Measurements from ENCODE around the gene CTCF. TPM values are rescaled to one million over a fixed set of nuclear protein-coding genes. Genes with fewer than 3 reads are reported as not detected.

The CTCF gene
- total RNA-seq, 2 donors from 2014 or later: 61.3 to 74.6 TPM

DNA sequence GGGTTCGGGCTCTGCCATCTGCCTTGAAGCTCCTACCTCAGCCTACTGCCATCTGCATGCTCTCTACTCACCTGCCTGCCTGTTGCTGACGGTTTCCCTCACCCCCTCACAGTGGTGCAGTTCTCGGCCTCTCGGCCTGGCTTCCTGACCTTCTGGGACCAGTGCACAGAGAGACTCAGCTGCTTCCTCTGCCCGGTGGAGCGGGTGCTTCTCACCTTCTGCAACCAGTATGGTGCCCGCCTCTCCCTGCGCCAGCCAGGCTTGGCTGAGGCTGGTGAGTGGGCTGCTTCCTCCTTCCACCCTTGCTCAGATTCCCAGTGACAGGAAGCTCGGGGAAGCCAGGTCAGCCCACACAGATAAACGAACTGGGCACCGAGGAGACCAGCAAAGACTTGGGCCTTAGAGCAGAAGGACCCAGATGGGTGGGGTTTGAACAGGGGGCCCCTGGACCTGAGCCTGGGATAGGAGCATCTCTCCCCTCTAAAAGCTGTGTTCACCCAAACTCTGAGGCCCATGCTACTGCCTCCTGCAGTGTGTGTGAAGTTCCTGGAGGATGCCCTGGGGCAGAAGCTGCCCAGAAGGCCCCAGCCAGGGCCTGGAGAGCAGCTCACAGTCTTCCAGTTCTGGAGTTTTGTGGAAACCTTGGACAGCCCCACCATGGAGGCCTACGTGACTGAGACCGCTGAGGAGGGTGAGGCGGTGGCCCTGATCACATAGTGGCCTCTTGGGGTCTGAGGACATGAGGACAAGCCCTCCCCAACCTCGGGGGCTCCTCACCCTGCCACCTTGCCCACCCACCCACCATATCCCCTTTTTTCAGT, 17.3 kb upstream of the CTCF start:
- TF ChIP-seq, protein P1, sequence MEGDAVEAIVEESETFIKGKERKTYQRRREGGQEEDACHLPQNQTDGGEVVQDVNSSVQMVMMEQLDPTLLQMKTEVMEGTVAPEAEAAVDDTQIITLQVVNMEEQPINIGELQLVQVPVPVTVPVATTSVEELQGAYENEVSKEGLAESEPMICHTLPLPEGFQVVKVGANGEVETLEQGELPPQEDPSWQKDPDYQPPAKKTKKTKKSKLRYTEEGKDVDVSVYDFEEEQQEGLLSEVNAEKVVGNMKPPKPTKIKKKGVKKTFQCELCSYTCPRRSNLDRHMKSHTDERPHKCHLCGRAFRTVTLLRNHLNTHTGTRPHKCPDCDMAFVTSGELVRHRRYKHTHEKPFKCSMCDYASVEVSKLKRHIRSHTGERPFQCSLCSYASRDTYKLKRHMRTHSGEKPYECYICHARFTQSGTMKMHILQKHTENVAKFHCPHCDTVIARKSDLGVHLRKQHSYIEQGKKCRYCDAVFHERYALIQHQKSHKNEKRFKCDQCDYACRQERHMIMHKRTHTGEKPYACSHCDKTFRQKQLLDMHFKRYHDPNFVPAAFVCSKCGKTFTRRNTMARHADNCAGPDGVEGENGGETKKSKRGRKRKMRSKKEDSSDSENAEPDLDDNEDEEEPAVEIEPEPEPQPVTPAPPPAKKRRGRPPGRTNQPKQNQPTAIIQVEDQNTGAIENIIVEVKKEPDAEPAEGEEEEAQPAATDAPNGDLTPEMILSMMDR (conservative IDR thresholded peaks at IDR 0.05): no peak
- WGBS, 2 experiments (ENCODE audit: insufficient coverage in 1 of 2, insufficient read length in 1 of 2): 91% methylated on average over 8 to 15 of the region's 15 CpGs
- Histone ChIP-seq H3K4me3 (ENCODE audit: low read length) (no peak overlapping the region), H3K27ac (ENCODE audit: low read depth, low read length) (no peak overlapping the region), H3K4me1 (ENCODE audit: control insufficient read depth, insufficient read depth, low read length) (no peaks in the 10 kb centered on the region), H3K9me3 (ENCODE audit: control insufficient read depth, low read length) (no peaks in the 10 kb centered on the region), H3K36me3 (ENCODE audit: control insufficient read depth, insufficient read depth, low read length) (peaks cover 52% of the 10 kb centered on the region), H3K9ac (ENCODE audit: extremely low read depth, low read length, poor library complexity, severe bottlenecking) (no peak overlapping the region), H3K27me3 (ENCODE audit: control insufficient read depth, insufficient read depth, low read length, poor library complexity, severe bottlenecking) (no peaks in the 10 kb centered on the region)
- Mint-ChIP-seq H3K4me3 (no peak overlapping the region), H3K9me3 (no peaks in the 10 kb centered on the region), H3K4me1 (no peaks in the 10 kb centered on the region), H3K27me3 (ENCODE audit: insufficient read depth) (peaks cover 5% of the 10 kb centered on the region), H3K27ac (no peak overlapping the region), H3K36me3 (ENCODE audit: low read depth) (peaks cover 41% of the 10 kb centered on the region)
- no peak for DNase-seq

DNA sequence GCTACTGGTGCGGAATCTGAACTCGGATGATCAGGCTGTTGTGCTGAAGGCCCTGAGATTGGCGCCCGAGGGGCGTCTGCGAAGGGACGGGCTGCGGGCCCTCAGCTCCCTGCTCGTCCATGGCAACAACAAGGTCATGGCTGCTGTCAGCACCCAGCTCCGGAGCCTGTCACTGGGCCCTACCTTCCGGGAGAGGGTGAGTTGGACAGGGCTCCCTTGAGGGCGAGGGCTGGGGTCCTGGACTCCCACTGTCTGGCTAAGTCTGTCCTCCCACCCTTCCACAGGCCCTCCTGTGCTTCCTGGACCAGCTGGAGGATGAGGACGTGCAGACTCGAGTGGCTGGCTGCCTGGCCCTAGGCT, 16.7 kb upstream of the CTCF start:
- TF ChIP-seq, protein P1 (conservative IDR thresholded peaks at IDR 0.05): no peak
- Mint-ChIP-seq H3K9me3 (no peaks in the 10 kb centered on the region), H3K4me1 (no peaks in the 10 kb centered on the region), H3K36me3 (ENCODE audit: low read depth) (peaks cover 35% of the 10 kb centered on the region), H3K4me3 (no peak overlapping the region), H3K27ac (no peak overlapping the region), H3K27me3 (ENCODE audit: insufficient read depth) (peaks cover 2% of the 10 kb centered on the region)
- 95 to 96% methylated on average over 7 to 14 of the region's 14 CpGs for WGBS, 2 experiments (ENCODE audit: insufficient coverage in 1 of 2, insufficient read length in 1 of 2)
- H3K4me1 ChIP-seq (ENCODE audit: control insufficient read depth, insufficient read depth, low read length): no peaks in the 10 kb centered on the region
- no peak overlapping the region for H3K27ac ChIP-seq (ENCODE audit: low read depth, low read length)
- H3K9ac ChIP-seq (ENCODE audit: extremely low read depth, low read length, poor library complexity, severe bottlenecking): no peak overlapping the region
- no peak overlapping the region for H3K4me3 ChIP-seq (ENCODE audit: low read length)
- no peaks in the 10 kb centered on the region for H3K27me3 ChIP-seq (ENCODE audit: control insufficient read depth, insufficient read depth, low read length, poor library complexity, severe bottlenecking)
- DNase-seq: no peak
- peaks cover 47% of the 10 kb centered on the region for H3K36me3 ChIP-seq (ENCODE audit: control insufficient read depth, insufficient read depth, low read length)
- no peaks in the 10 kb centered on the region for H3K9me3 ChIP-seq (ENCODE audit: control insufficient read depth, low read length)

DNA sequence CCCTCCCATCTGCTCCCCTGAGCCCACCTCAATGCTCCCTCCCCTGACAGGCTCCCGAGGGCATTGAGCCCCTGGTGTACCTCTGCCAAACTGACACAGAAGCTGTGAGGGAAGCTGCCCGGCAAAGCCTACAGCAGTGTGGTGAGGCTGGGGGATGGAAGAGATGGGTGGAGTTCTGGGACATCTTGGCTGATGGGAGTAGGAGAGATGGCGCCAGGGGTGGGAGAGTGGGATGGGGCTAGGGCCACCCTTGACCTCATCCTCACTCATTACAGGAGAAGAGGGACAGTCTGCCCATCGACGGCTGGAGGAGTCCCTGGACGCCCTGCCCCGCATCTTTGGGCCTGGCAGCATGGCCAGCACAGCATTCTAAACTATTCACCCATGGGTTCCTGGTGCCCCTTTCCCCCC, 16.2 kb upstream of the CTCF start:
- no peak overlapping the region for H3K9ac ChIP-seq (ENCODE audit: extremely low read depth, low read length, poor library complexity, severe bottlenecking)
- no peak overlapping the region for H3K27ac ChIP-seq (ENCODE audit: low read depth, low read length)
- no peaks in the 10 kb centered on the region for H3K27me3 ChIP-seq (ENCODE audit: control insufficient read depth, insufficient read depth, low read length, poor library complexity, severe bottlenecking)
- WGBS, 2 experiments (ENCODE audit: insufficient coverage in 1 of 2, insufficient read length in 1 of 2): 80 to 89% methylated on average over 1 to 6 of the region's 7 CpGs
- peaks cover 42% of the 10 kb centered on the region for H3K36me3 ChIP-seq (ENCODE audit: control insufficient read depth, insufficient read depth, low read length)
- H3K27me3 Mint-ChIP-seq (ENCODE audit: insufficient read depth): no peaks in the 10 kb centered on the region
- TF ChIP-seq, protein P1 (conservative IDR thresholded peaks at IDR 0.05): no peak
- no peaks in the 10 kb centered on the region for H3K4me1 ChIP-seq (ENCODE audit: control insufficient read depth, insufficient read depth, low read length)
- no peaks in the 10 kb centered on the region for H3K4me1 Mint-ChIP-seq
- no peaks in the 10 kb centered on the region for H3K9me3 Mint-ChIP-seq
- no peak overlapping the region for H3K27ac Mint-ChIP-seq
- no peak overlapping the region for H3K4me3 Mint-ChIP-seq
- no peaks in the 10 kb centered on the region for H3K9me3 ChIP-seq (ENCODE audit: control insufficient read depth, low read length)
- no peak for DNase-seq
- H3K4me3 ChIP-seq (ENCODE audit: low read length): no peak overlapping the region
- H3K36me3 Mint-ChIP-seq (ENCODE audit: low read depth): peaks cover 30% of the 10 kb centered on the region

Measured in endodermal cell (in vitro differentiated cells).